Stimulated activated CD4-positive, alpha-beta T cell treated with anti-CD3 and anti-CD28 coated beads, Interleukin-4, amount 100 ng/mL, for 1 hour (primary cell): Measurements from ENCODE around the gene KDM4F.

ENCODE experiments used
- DNase-seq: peaks from one replicate; pipeline ENCODE4 v3.0.0-alpha.2; 2020

KDM4F gene

DNA sequence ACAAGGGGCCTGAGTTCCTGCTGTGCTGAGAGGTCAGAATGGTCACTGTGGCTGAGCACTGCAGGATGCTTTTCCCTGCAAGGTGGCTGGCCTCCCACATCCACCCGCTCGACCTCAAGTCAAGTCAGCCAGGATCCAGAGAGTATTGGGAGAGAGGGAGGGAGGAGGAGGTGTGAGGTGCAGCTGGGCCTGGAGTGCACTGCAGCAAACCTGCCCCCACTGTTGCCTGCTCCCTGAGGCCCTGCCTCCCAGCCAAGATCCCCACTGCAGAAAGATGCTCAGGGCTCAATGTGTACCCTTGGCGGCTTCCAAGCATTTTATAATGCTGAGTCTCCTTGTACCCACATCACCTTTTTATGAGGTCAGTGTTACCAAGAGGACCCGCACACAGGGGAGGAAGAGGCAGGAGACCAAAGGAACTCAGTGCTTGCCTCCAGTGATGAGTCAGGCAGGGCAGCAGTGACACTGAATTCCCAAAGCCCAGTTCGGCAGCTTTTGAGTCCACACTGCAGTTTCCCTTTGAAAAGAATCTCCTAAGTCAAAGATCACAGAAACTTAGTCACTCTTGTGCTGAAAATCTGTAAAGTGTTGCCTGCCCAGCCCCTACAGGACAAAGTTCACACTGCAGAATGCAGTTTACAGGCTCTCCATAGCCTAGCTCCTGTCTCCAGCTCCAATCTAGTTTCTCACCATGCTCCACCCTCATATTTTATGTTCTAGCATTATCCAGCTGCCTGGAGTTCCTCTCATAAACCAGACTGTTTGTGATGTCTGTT lies 43.5 kb downstream of the KDM4F start:
- DNase-seq = peak; percentile 31

DNA sequence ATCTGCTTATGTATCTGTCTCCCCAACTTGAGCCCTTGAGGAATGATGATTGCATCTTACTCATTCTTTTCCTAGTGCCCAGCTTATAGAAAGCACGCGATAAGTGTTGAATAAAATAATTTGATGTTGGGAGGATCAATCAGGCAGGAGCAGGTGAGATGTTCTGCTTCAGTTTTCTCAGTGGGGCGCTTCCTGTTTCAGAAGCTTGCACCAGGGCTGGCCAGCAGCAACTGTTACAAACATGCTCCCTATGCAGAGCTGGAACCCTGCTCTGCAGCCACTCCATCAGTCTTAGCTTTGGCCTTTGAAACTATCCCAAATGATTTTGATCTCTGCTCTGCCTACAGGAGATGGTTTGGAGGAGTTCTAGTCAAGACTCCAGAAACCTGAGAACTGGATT lies 44.3 kb downstream of the KDM4F start:
- no peak for DNase-seq

DNA sequence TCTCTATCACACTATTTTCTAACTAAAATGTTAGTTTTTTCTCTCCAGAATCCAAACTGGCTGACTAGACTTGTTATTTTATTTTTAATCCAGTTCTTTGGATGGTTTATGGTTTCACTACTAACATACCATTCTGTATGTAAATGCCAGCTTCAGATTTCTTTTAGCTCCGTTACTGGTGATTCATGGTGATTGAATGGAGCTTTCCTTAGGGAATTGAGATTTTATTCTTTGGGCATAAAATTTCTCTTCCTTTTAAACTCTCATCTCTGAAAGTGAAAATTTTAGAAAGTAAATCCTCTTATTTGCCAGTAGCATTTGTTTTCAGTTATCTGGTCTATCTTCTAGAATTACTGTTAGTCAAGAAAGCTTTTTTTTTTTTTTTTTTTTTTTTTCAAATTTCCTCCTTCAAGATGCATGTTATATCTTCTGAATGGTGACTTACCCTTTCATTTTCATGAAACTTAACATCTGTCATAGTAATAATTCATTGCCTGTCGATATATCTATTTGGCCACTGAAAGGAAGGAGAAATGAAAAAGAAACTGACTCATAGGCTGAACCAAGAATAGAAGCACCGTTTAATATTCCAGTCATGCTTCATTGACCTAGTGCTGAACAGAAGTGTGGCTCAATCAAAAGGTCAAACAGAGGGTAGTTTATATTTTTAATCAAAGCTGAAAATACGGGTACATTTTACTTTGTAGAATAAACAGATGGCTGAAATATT lies 46.8 kb downstream of the KDM4F start:
- no peak for DNase-seq

DNA sequence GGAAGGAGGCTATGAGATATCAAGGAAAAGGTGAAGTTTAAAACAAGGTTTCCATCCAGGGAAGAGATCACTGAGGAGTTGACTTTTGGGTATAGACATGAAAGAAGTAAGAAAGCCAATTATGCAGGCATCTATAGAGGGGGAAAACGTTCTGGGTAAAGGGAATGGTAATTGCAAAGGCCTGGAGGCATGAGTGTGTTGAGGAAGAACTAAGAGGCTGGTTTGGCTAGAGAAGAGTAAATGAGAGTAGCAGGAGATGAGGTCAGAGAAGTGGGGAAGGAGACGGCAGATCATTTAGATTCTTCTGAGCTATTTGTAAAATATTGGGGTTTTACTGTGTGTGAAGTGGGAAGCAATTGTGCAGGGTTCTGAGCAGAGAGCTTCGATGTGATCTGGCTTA lies 48.0 kb downstream of the KDM4F start:
- no peak for DNase-seq

DNA sequence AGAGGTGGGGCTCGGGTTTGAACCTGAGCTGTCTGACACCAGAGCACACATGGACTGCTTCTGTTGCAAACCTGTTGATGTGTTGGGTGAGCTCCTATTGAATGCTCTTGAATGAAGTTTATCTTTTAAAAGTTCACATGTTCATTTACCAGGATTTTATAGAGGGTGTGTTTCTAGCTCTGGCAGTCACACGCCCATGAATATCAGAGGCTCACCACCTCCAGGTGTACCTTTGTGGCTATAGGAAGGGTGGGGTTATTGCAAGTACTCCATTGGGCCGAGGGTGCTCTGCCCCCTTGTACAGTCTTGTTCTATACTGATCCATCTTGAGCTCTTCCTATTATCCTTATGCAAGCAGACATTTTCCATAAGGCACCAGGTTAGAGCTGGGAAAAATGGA lies 49.6 kb downstream of the KDM4F start:
- no peak for DNase-seq

DNA sequence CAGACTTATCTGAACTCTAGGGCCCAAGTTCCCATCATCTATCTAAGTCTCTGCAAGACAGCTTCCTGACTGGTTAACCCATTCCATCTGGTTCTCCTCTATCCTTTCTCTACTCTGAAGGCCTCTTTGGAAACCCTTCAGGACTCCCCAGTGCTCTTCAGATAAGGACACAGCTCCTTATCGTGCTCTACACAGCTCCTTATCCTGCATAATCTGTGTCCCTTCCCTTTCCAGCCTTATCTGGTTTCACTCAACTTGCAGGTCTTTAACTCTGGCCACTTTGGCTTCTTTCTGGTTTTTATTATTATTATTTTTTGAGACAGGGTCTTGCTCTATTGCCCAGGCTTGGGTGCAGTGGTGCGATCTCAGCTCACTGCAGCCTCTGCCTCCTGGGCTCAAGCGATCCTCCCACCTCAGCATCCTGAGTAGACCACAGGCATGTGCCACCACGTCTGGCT lies 51.0 kb downstream of the KDM4F start:
- DNase-seq = no peak
